CD4-positive, CD25-positive, alpha-beta regulatory T cell (primary cell): ENCODE results near the gene ZNF423. TPM values are rescaled to one million over a fixed set of nuclear protein-coding genes. Genes with fewer than 3 reads are reported as not detected.

Experiments
- ATAC-seq, 2 donors: fragments of 150-1000 bp; cut with Tn5 transposase; one replicate each; pipeline ENCODE4 v1.10.0; 2021; ENCODE audit warnings: low read depth in 2 of 2, moderate number of reproducible peaks in 2 of 2, moderate library complexity in 1 of 2
- DNase-seq, 3 donors: peaks; one replicate each; pipeline versions ENCODE4 v3.0.0 to v3.0.0-alpha.2; 2012 to 2022; ENCODE audit warnings: mixed read lengths in 1 of 3
- H3K27ac ChIP-seq: one replicate; pipeline ENCODE4 v1.7.0; 2013; ENCODE audit warnings: mild to moderate bottlenecking, low read length; ENCODE audit not compliant: insufficient read depth, poor library complexity, severe bottlenecking
- H3K27me3 ChIP-seq: one replicate; pipeline ENCODE4 v1.7.0; 2013; ENCODE audit warnings: low read length; ENCODE audit not compliant: control insufficient read depth, insufficient read depth
- H3K36me3 ChIP-seq: one replicate; pipeline ENCODE4 v1.7.0; 2013; ENCODE audit warnings: mild to moderate bottlenecking, low read length, moderate library complexity; ENCODE audit not compliant: control insufficient read depth, insufficient read depth
- H3K4me1 ChIP-seq: 2 replicates; pipeline ENCODE4 v1.7.0; 2013; ENCODE audit warnings: mild to moderate bottlenecking, low read length; ENCODE audit not compliant: insufficient read depth, control insufficient read depth, poor library complexity, severe bottlenecking
- H3K4me3 ChIP-seq: one replicate; pipeline ENCODE4 v1.7.0; 2013; ENCODE audit warnings: low read depth, mild to moderate bottlenecking, low read length, moderate library complexity
- H3K9me3 ChIP-seq, 2 experiments: 1 replicate in 1 of 2; 2 replicates in 1 of 2; pipeline ENCODE4 v1.7.0; 2013; ENCODE audit warnings: low read length in 2 of 2, mild to moderate bottlenecking in 1 of 2, moderate library complexity in 1 of 2; ENCODE audit not compliant: control insufficient read depth in 2 of 2
- H3K27ac Mint-ChIP-seq, 3 donors: one replicate each; pipeline ENCODE4 v1.8.0; 2020 to 2022; ENCODE audit warnings: mild to moderate bottlenecking in 3 of 3, mixed read lengths in 3 of 3, moderate library complexity in 2 of 3
- H3K27me3 Mint-ChIP-seq: one replicate; pipeline ENCODE4 v1.8.0; 2022; ENCODE audit warnings: mild to moderate bottlenecking, mixed read lengths
- H3K36me3 Mint-ChIP-seq: one replicate; pipeline ENCODE4 v1.8.0; 2020; ENCODE audit warnings: mixed read lengths
- H3K4me1 Mint-ChIP-seq, 4 donors: one replicate each; pipeline ENCODE4 v1.8.0; 2020 to 2022; ENCODE audit warnings: mixed read lengths in 4 of 4, mild to moderate bottlenecking in 1 of 4
- H3K4me3 Mint-ChIP-seq, 4 donors: one replicate each; pipeline ENCODE4 v1.8.0; 2020 to 2022; ENCODE audit warnings: mild to moderate bottlenecking in 4 of 4, mixed read lengths in 4 of 4, moderate library complexity in 3 of 4
- H3K9me3 Mint-ChIP-seq, 7 donors: one replicate each; pipeline ENCODE4 v1.8.0; 2020 to 2022; ENCODE audit warnings: mixed read lengths in 7 of 7, mild to moderate bottlenecking in 3 of 7, moderate library complexity in 2 of 7
- polyA plus RNA-seq, 4 donors: library from polyadenylated mRNA; unstranded; fragments of 300-500 nt; fragmentation: Illumina TruSeq; gene quantifications; one replicate each; pipeline ENCODE4 v1.2.3, GENCODE V29; 2021
- total RNA-seq: library from RNA; stranded (reverse); gene quantifications from one replicate; pipeline ENCODE4 v1.2.3, GENCODE V29; 2022

The ZNF423 gene
- total and polyA plus RNA-seq, 5 donors from 2014 or later: 0.05 TPM; not detected in 4

DNA sequence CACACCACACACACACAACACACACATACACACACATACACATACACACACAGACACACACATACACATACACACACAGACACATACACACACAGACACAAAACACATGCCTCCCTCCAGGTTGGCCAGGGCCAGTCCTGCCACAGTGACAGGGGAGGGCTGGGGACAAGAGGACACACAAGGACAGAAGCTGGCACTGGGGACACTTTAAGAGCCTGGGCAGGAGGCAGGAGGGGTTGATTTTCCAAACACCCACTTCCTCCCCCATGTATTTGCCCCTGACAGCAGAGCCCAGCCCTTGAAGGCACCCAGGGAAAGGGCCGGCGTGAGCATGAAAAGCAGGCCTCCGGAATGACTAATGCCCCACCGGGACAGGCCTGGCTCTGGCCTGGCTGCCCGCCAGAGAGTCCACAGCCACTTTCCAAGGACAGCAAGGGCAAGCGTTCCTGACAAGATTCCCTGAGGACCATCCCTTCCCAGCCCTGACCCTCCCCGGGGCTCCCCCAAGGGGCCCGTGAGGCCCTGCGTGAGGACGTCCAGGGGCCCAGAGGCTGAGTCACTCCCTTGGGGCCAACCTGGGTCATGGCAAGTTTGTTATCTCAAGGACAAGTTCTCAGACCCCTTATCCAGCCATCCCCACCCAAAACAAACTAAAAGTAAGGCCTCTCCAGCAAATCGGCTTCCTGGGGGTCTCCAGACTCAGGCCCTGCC is 235.6 kb downstream of the ZNF423 start:
- H3K4me3 Mint-ChIP-seq: no peak overlapping the region
- H3K4me3 ChIP-seq: no peak overlapping the region
- no peaks in the 10 kb centered on the region for H3K27me3 ChIP-seq
- peaks cover 0 to 2% (median 0%) of the 10 kb centered on the region in 7 donors for H3K9me3 Mint-ChIP-seq
- H3K36me3 ChIP-seq: no peaks in the 10 kb centered on the region
- no peak overlapping the region for H3K27ac Mint-ChIP-seq
- ATAC-seq (no peak), DNase-seq (no peak)
- H3K4me1 Mint-ChIP-seq: no peaks in the 10 kb centered on the region
- no peaks in the 10 kb centered on the region for H3K36me3 Mint-ChIP-seq
- H3K9me3 ChIP-seq: no peaks in the 10 kb centered on the region
- H3K4me1 ChIP-seq: no peaks in the 10 kb centered on the region
- H3K27ac ChIP-seq: no peak overlapping the region
- no peaks in the 10 kb centered on the region for H3K27me3 Mint-ChIP-seq

DNA sequence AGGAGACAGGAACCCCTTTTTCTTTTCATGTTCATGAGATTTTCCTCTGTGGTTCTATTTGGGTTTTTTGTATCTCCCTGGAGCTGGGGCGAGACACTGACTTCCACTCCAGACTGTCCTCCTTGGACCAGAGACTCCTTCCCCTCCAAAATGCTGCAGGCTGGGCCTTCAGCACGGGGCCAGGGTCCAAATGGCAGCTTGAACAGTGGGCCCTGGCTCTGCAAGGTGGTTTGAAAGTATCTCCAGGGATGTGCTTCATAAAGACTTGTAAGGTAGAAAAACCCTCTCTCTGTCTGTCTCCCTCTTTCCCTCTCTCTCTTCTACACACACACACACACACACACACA is 236.1 kb downstream of the ZNF423 start:
- H3K27me3 Mint-ChIP-seq: no peaks in the 10 kb centered on the region
- DNase-seq: no peak
- Histone ChIP-seq H3K36me3 (no peaks in the 10 kb centered on the region), H3K27ac (no peak overlapping the region), H3K4me1 (no peaks in the 10 kb centered on the region), H3K9me3 (no peaks in the 10 kb centered on the region), H3K4me3 (no peak overlapping the region), H3K27me3 (no peaks in the 10 kb centered on the region)
- ATAC-seq: no peak
- H3K4me3 Mint-ChIP-seq: no peak overlapping the region
- no peak overlapping the region for H3K27ac Mint-ChIP-seq
- no peaks in the 10 kb centered on the region for H3K4me1 Mint-ChIP-seq
- peaks cover 0 to under 1% (median 0%) of the 10 kb centered on the region in 7 donors for H3K9me3 Mint-ChIP-seq
- no peaks in the 10 kb centered on the region for H3K36me3 Mint-ChIP-seq

DNA sequence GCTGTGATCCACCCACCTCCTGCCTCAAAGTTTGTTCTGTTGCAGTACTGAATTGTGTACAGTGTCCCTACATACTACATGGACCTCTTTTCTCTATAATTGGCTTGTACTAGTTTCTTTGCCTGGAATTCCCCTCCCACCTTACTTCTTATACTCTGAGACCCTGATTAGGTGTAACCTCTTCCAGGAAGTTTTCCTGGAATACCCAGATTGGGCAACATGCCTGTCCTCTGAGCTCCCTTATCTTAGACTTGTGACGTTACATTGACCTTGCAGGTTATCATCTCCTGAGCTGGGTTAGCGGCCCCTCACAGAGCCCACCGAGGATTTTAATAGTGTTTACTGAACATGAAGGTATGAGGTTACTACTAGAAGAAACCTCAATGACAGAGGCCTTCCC is 237.0 kb downstream of the ZNF423 start:
- no peak overlapping the region for H3K27ac Mint-ChIP-seq
- no peaks in the 10 kb centered on the region for H3K4me1 Mint-ChIP-seq
- H3K27me3 Mint-ChIP-seq: no peaks in the 10 kb centered on the region
- H3K9me3 ChIP-seq: no peaks in the 10 kb centered on the region
- no peaks in the 10 kb centered on the region for H3K36me3 Mint-ChIP-seq
- no peak overlapping the region for H3K4me3 Mint-ChIP-seq
- DNase-seq (no peak), ATAC-seq (no peak)
- H3K9me3 Mint-ChIP-seq: no peaks in the 10 kb centered on the region
- no peaks in the 10 kb centered on the region for H3K36me3 ChIP-seq
- H3K27ac ChIP-seq: no peak overlapping the region
- H3K4me1 ChIP-seq: no peaks in the 10 kb centered on the region
- H3K4me3 ChIP-seq: no peak overlapping the region
- no peaks in the 10 kb centered on the region for H3K27me3 ChIP-seq

DNA sequence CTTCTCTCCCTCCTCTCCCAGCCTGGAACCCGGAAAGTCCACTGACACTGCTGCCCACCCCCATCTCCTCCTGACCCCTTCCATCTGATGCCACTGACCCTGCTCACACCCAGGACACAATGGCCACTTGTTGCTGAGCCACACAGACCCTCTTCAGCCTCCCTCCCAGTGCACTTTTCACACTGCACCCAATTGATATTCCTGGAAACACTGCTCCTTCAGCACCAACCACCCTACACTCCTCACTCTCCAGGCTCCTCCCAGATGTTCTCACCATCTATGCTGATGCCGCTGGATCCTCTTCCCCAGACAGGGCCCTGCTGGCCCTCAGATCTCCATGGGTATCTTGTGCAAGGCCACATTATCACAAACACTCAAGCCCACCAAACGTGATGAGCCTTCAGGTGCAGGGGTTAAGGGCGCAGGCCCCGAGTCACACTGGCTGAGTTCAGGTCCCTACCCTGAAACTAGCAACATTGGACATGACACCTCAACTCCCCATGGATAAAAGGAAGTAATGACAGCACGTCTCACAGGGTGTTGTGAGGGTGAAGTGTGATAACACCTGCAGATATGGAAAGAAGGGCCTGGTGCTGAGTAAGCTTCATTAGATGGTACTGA is 238.1 kb downstream of the ZNF423 start:
- Histone ChIP-seq H3K27ac (no peak overlapping the region), H3K27me3 (no peaks in the 10 kb centered on the region), H3K4me3 (no peak overlapping the region), H3K9me3 (no peaks in the 10 kb centered on the region), H3K4me1 (no peaks in the 10 kb centered on the region), H3K36me3 (no peaks in the 10 kb centered on the region)
- Mint-ChIP-seq H3K27me3 (no peaks in the 10 kb centered on the region), H3K4me1 (no peaks in the 10 kb centered on the region), H3K27ac (no peak overlapping the region), H3K36me3 (no peaks in the 10 kb centered on the region), H3K9me3 (no peaks in the 10 kb centered on the region), H3K4me3 (no peak overlapping the region)
- ATAC-seq (no peak), DNase-seq (no peak)

DNA sequence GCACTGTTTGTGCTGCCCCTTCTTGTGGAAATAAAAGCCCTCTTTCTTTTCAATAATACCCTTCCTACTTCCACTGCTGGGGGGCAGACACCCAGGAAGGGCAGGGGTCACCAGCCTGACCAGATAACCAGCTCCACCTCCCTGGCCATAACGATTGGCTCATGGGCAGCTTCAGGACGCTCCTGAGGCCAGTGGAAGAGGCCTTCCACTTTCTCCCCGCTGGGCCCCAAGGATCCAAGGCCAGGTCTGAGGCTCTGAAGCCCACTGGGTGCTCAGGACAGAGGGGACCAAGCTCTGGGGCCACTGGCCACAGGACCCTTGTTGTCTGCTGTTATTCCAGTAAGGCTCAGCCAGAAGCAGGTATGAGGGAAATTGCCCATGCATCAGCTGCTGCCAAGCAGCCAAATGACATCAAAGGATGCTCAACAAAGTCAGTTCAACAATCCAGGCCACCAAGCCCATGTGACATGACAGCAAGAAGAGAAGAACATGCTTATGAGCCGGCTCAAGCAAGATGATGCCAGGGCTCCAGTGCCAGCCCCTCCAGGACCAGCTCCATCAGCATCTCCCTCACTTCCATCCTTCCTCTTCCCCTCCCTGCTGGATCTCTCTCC is 238.8 kb downstream of the ZNF423 start:
- Histone ChIP-seq H3K4me1 (no peaks in the 10 kb centered on the region), H3K9me3 (no peaks in the 10 kb centered on the region), H3K4me3 (no peak overlapping the region), H3K27ac (no peak overlapping the region), H3K27me3 (no peaks in the 10 kb centered on the region), H3K36me3 (no peaks in the 10 kb centered on the region)
- no peaks in the 10 kb centered on the region for H3K4me1 Mint-ChIP-seq
- no peak for DNase-seq
- no peaks in the 10 kb centered on the region for H3K36me3 Mint-ChIP-seq
- no peaks in the 10 kb centered on the region for H3K9me3 Mint-ChIP-seq
- ATAC-seq: no peak
- no peak overlapping the region for H3K4me3 Mint-ChIP-seq
- H3K27ac Mint-ChIP-seq: no peak overlapping the region
- no peaks in the 10 kb centered on the region for H3K27me3 Mint-ChIP-seq

DNA sequence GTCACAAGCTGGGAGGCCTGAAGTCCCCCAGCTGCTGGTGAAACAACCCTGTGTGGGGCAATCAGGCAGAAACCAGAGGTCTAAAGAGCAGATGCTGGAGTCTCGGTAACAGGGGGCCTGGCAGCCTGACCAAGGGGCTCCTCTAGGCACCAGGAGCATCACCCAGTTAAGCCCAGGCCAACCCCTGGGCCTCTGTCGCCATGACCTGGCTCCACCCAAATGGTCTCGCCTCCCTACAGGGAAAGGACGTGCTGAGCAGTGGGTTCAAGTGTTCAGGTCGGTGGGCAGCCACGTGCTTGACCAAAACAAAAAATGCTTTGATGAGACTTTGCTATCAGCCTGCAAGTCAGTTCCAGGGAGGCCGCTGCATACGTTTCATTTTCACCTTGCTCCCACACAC is 240.3 kb downstream of the ZNF423 start:
- DNase-seq (no peak), ATAC-seq (no peak)
- no peak overlapping the region for H3K4me3 ChIP-seq
- no peaks in the 10 kb centered on the region for H3K27me3 ChIP-seq
- no peaks in the 10 kb centered on the region for H3K4me1 ChIP-seq
- H3K9me3 ChIP-seq: no peaks in the 10 kb centered on the region
- no peak overlapping the region for H3K27ac ChIP-seq
- no peaks in the 10 kb centered on the region for H3K9me3 Mint-ChIP-seq
- H3K4me1 Mint-ChIP-seq: no peaks in the 10 kb centered on the region
- H3K27ac Mint-ChIP-seq: no peak overlapping the region
- H3K36me3 ChIP-seq: no peaks in the 10 kb centered on the region
- peaks cover 6% of the 10 kb centered on the region for H3K27me3 Mint-ChIP-seq
- H3K36me3 Mint-ChIP-seq: no peaks in the 10 kb centered on the region
- H3K4me3 Mint-ChIP-seq: no peak overlapping the region

DNA sequence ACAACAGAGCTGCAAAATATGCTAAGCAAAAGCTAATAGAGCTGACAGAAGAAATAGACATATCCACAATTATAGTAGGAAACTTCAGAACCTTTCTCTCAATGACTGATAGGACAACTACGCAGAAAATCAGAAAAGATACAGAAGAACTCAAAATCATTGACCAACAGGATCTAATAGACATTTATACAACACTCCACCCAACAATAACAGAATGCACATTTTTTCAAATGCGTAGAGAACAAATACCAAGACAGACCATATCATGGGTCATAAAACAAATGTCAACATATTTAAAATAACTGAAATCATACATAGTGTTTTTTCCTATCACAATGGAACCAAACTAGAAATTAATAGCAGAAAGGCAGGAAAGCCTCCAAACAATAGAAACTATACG is 244.9 kb downstream of the ZNF423 start:
- DNase-seq (no peak), ATAC-seq (no peak)
- Histone ChIP-seq H3K9me3 (no peaks in the 10 kb centered on the region), H3K27ac (no peak overlapping the region), H3K36me3 (no peaks in the 10 kb centered on the region), H3K4me1 (no peaks in the 10 kb centered on the region), H3K27me3 (no peaks in the 10 kb centered on the region), H3K4me3 (no peak overlapping the region)
- H3K4me3 Mint-ChIP-seq: no peak overlapping the region
- no peak overlapping the region for H3K27ac Mint-ChIP-seq
- H3K27me3 Mint-ChIP-seq: peaks cover 6% of the 10 kb centered on the region
- no peaks in the 10 kb centered on the region for H3K4me1 Mint-ChIP-seq
- H3K36me3 Mint-ChIP-seq: no peaks in the 10 kb centered on the region
- H3K9me3 Mint-ChIP-seq: no peaks in the 10 kb centered on the region

DNA sequence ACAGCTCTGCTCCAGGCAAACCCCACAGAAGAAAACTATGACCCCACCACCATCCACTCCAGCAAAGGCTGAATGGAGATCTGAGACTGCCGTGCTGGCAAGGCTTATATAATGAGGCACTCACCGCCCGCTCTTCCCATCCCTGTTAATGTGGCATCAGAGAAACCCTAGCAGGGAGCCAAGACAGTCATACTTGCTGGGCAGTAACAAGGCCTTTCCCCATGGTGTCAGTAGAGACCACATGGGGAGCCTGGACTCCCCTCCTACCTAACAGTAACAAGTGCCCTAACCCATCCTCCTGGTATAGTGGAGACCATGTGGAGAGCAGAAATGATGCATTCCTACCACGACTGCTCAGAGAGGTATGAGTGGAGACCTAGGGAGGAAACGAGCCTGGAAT is 247.1 kb downstream of the ZNF423 start:
- H3K27me3 ChIP-seq: no peaks in the 10 kb centered on the region
- no peak for DNase-seq
- H3K4me1 Mint-ChIP-seq: no peaks in the 10 kb centered on the region
- H3K4me1 ChIP-seq: no peaks in the 10 kb centered on the region
- no peaks in the 10 kb centered on the region for H3K36me3 ChIP-seq
- H3K4me3 Mint-ChIP-seq: no peak overlapping the region
- no peak for ATAC-seq
- H3K9me3 Mint-ChIP-seq: no peaks in the 10 kb centered on the region
- no peaks in the 10 kb centered on the region for H3K36me3 Mint-ChIP-seq
- no peak overlapping the region for H3K27ac ChIP-seq
- H3K9me3 ChIP-seq: no peaks in the 10 kb centered on the region
- H3K27ac Mint-ChIP-seq: no peak overlapping the region
- H3K27me3 Mint-ChIP-seq: peaks cover 10% of the 10 kb centered on the region
- no peak overlapping the region for H3K4me3 ChIP-seq
